SK-N-SH treated with all-trans-retinoic acid at 6 μM for 48 hours (cell line): ENCODE data around the gene SNED1.

Source experiments
- ATAC-seq: fragments of 200-7000 bp; cut with Tn5 transposase; 3 replicates; pipeline ENCODE4 v1.9.1; 2020; ENCODE audit warnings: mild to moderate bottlenecking, moderate library complexity
- ARNTL ChIP-seq: fragments of 450-650 bp; formaldehyde crosslinking; IDR thresholded peaks from 2 replicates; pipeline ENCODE4 v1.5.0; 2020; ENCODE audit warnings: low read depth, mild to moderate bottlenecking, moderate library complexity, borderline replicate concordance
- BACH2 ChIP-seq: fragments of 250-450 bp; sonication (Bioruptor Pico); IDR thresholded peaks from 2 replicates; pipeline ENCODE4 v1.9.0; 2021; ENCODE audit warnings: mild to moderate bottlenecking, borderline replicate concordance
- CSRNP3 ChIP-seq: fragments of 250-450 bp; sonication (Bioruptor Pico); IDR thresholded peaks from 2 replicates; pipeline ENCODE4 v1.5.1; 2021; ENCODE audit warnings: mild to moderate bottlenecking, moderate library complexity
- GLIS3 ChIP-seq: fragments of 250-450 bp; sonication (Bioruptor Pico); IDR thresholded peaks from 2 replicates; pipeline ENCODE4 v1.5.0; 2020; ENCODE audit warnings: mild to moderate bottlenecking, moderate library complexity
- ISL1 ChIP-seq: fragments of 250-450 bp; sonication (Bioruptor Pico); IDR thresholded peaks from 2 replicates; pipeline ENCODE4 v2.1.2; 2022; ENCODE audit warnings: mild to moderate bottlenecking, moderate library complexity
- OSR1 ChIP-seq: fragments of 250-450 bp; sonication (Bioruptor Pico); IDR thresholded peaks from 2 replicates; pipeline ENCODE4 v1.8.0; 2022; ENCODE audit warnings: moderate library complexity, mild to moderate bottlenecking, inconsistent platforms
- POU6F1 ChIP-seq: fragments of 250-450 bp; sonication (Bioruptor Pico); IDR thresholded peaks from 2 replicates; pipeline ENCODE4 v1.8.0; 2021; ENCODE audit warnings: low read depth, mild to moderate bottlenecking, moderate library complexity, borderline replicate concordance
- PPARA ChIP-seq: fragments of 250-450 bp; sonication (Bioruptor Pico); IDR thresholded peaks from 2 replicates; pipeline ENCODE4 v1.5.0; 2020; ENCODE audit warnings: mild to moderate bottlenecking, borderline replicate concordance
- RARB ChIP-seq: fragments of 250-450 bp; sonication (Bioruptor Pico); IDR thresholded peaks from 2 replicates; pipeline ENCODE4 v1.8.0; 2021; ENCODE audit warnings: mild to moderate bottlenecking, moderate library complexity
- SNAI2 ChIP-seq: fragments of 250-450 bp; sonication (Bioruptor Pico); IDR thresholded peaks from 2 replicates; pipeline ENCODE4 v1.5.0; 2020; ENCODE audit warnings: mild to moderate bottlenecking, moderate library complexity
- TCF4 ChIP-seq: fragments of 250-450 bp; sonication (Bioruptor Pico); IDR thresholded peaks from 2 replicates; pipeline ENCODE4 v1.8.0; 2021; ENCODE audit warnings: mild to moderate bottlenecking, moderate library complexity, borderline replicate concordance
- TOX ChIP-seq: fragments of 250-450 bp; sonication (Bioruptor Pico); IDR thresholded peaks from 2 replicates; pipeline ENCODE4 v1.8.0; 2021; ENCODE audit warnings: mild to moderate bottlenecking, moderate library complexity, borderline replicate concordance
- TSHZ2 ChIP-seq: fragments of 250-450 bp; sonication (Bioruptor Pico); IDR thresholded peaks from 2 replicates; pipeline ENCODE4 v1.5.0; 2020; ENCODE audit warnings: mild to moderate bottlenecking, moderate library complexity
- ZC3H10 ChIP-seq: fragments of 250-450 bp; sonication (Bioruptor Pico); IDR thresholded peaks from 2 replicates; pipeline ENCODE4 v1.5.1; 2021; ENCODE audit warnings: mild to moderate bottlenecking, moderate library complexity
- ZFP3 ChIP-seq: fragments of 250-450 bp; sonication (Bioruptor Pico); IDR thresholded peaks from 2 replicates; pipeline ENCODE4 v1.5.0; 2020; ENCODE audit warnings: mild to moderate bottlenecking, moderate library complexity
- ZFP30 ChIP-seq: fragments of 450-650 bp; formaldehyde crosslinking; IDR thresholded peaks from 2 replicates; pipeline ENCODE4 v1.5.0; 2022; ENCODE audit warnings: mild to moderate bottlenecking, moderate library complexity
- ZNF565 ChIP-seq: fragments of 450-650 bp; formaldehyde crosslinking; conservative IDR thresholded peaks from 2 replicates; pipeline ENCODE4 v1.5.0; 2020; ENCODE audit warnings: low read depth, mild to moderate bottlenecking, moderate library complexity
- ZNF70 ChIP-seq: fragments of 450-650 bp; formaldehyde crosslinking; IDR thresholded peaks from 2 replicates; pipeline ENCODE4 v1.5.0; 2020; ENCODE audit warnings: mild to moderate bottlenecking, moderate library complexity
- ZNF8 ChIP-seq: fragments of 450-650 bp; formaldehyde crosslinking; IDR thresholded peaks from 2 replicates; pipeline ENCODE4 v1.5.0; 2020; ENCODE audit warnings: mild to moderate bottlenecking, moderate library complexity
- TF ChIP-seq, protein P1 (sequence below): fragments of 250-450 bp; sonication (Bioruptor Pico); IDR thresholded peaks from 2 replicates; pipeline ENCODE4 v1.5.1; 2020; ENCODE audit warnings: low read depth, mild to moderate bottlenecking, moderate library complexity
- TF ChIP-seq, protein P2 (sequence below): fragments of 250-450 bp; sonication (Bioruptor Pico); IDR thresholded peaks from 2 replicates; pipeline ENCODE4 v1.8.0; 2020; ENCODE audit warnings: mild to moderate bottlenecking, moderate library complexity, borderline replicate concordance

Gene SNED1

GRCh38 chr2:241071677-241072111 lies 73.3 kb downstream of the SNED1 start:
- no peak for ATAC-seq
- TF ChIP-seq ZNF70 (CRISPR knock-in tag) (no peak), SNAI2 (CRISPR knock-in tag) (no peak), POU6F1 (CRISPR knock-in tag) (no peak), PPARA (CRISPR knock-in tag) (no peak), ARNTL (CRISPR knock-in tag) (no peak), TSHZ2 (no peak), GLIS3 (no peak), ZC3H10 (CRISPR knock-in tag) (no peak), ZNF8 (no peak), RARB (no peak), ZFP30 (CRISPR knock-in tag) (no peak), CSRNP3 (no peak), ZFP3 (CRISPR knock-in tag) (no peak), BACH2 (CRISPR knock-in tag) (no peak), OSR1 (CRISPR knock-in tag) (no peak)
- TF ChIP-seq, protein P1, sequence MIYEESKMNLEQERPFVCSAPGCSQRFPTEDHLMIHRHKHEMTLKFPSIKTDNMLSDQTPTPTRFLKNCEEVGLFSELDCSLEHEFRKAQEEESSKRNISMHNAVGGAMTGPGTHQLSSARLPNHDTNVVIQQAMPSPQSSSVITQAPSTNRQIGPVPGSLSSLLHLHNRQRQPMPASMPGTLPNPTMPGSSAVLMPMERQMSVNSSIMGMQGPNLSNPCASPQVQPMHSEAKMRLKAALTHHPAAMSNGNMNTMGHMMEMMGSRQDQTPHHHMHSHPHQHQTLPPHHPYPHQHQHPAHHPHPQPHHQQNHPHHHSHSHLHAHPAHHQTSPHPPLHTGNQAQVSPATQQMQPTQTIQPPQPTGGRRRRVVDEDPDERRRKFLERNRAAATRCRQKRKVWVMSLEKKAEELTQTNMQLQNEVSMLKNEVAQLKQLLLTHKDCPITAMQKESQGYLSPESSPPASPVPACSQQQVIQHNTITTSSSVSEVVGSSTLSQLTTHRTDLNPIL (CRISPR knock-in tag): no peak
- TF ChIP-seq, protein P2, sequence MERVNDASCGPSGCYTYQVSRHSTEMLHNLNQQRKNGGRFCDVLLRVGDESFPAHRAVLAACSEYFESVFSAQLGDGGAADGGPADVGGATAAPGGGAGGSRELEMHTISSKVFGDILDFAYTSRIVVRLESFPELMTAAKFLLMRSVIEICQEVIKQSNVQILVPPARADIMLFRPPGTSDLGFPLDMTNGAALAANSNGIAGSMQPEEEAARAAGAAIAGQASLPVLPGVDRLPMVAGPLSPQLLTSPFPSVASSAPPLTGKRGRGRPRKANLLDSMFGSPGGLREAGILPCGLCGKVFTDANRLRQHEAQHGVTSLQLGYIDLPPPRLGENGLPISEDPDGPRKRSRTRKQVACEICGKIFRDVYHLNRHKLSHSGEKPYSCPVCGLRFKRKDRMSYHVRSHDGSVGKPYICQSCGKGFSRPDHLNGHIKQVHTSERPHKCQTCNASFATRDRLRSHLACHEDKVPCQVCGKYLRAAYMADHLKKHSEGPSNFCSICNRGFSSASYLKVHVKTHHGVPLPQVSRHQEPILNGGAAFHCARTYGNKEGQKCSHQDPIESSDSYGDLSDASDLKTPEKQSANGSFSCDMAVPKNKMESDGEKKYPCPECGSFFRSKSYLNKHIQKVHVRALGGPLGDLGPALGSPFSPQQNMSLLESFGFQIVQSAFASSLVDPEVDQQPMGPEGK (CRISPR knock-in tag): no peak
- TF ChIP-seq, all 23 proteins: peak for 0

DNA sequence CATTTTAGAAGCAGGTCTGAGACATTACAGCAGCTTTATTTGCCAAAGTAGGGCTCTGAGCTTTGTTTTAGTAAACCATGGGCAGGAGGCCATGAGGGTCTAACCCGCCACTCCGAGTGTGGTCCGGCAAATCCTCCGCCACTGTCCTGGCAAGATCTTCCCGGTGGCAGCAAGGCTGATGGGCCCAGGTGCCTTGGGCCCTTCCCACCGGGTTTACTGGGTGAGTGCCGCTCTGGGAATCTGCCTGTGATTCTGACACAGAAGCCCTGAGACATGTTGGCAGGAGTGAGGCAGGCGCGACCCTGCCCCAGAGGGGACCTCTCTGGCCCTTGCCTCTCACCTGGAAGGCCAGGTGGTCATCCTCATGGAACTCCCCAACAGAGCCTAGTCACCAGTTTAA lies 73.7 kb downstream of the SNED1 start:
- TF ChIP-seq ZNF8: no peak
- no peak for ATAC-seq

DNA sequence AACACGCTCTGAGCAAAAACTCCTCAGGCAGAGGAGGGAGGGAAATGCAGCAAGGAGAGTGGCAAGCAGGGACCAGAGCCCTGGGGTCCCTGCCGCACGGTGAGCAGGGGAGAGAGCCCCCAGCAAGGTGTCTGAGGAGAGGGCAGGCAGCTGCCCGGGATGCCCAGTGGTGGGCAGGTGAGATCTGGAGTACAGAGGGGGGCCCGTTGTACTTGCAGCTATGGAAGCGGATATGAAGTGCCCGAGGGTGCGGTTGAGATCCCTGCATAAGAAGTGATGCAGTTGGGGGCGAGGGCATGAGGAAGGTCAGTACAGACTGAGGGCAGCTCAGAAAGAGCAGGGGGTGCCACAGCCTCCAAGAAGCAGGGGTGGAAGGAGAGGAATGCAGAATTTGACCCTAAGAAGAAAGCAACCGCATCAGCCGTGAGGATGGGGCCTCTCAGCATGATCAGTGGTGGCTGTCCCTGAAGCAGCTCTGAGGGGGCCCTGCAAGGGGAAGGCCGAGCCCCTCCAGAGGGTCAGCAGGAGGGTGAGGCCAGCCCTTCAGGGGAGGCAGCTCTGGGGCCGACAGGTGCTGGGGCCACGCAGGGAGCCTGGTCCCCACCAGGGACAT lies 74.2 kb downstream of the SNED1 start:
- TF ChIP-seq TOX (CRISPR knock-in tag): no peak
- TF ChIP-seq BACH2 (CRISPR knock-in tag): no peak
- ATAC-seq: no peak

- ATAC-seq: no peak
- TF ChIP-seq ISL1 (CRISPR knock-in tag): no peak
- TF ChIP-seq ARNTL (CRISPR knock-in tag): no peak
- no peak for TF ChIP-seq ZFP3 (CRISPR knock-in tag)
- no peak for TF ChIP-seq TOX (CRISPR knock-in tag)
- TF ChIP-seq, protein P2 (CRISPR knock-in tag): no peak
- no peak for TF ChIP-seq OSR1 (CRISPR knock-in tag)
- TF ChIP-seq, protein P1 (CRISPR knock-in tag): no peak
- no peak for TF ChIP-seq ZNF565 (CRISPR knock-in tag)
- no peak for TF ChIP-seq TCF4 (CRISPR knock-in tag)
- TF ChIP-seq GLIS3: no peak
- TF ChIP-seq BACH2 (CRISPR knock-in tag): no peak
These were observed 75.0 kb downstream of the SNED1 start for GRCh38 chr2:241073166-241074064.
